GDM1 (cell line): Measurements from ENCODE around the gene TRPM2.

ENCODE experiments used
- DNase-seq: peaks from one replicate; lab custom pipeline; 2025; lab: John Stamatoyannopoulos, UW

Gene TRPM2

DNA sequence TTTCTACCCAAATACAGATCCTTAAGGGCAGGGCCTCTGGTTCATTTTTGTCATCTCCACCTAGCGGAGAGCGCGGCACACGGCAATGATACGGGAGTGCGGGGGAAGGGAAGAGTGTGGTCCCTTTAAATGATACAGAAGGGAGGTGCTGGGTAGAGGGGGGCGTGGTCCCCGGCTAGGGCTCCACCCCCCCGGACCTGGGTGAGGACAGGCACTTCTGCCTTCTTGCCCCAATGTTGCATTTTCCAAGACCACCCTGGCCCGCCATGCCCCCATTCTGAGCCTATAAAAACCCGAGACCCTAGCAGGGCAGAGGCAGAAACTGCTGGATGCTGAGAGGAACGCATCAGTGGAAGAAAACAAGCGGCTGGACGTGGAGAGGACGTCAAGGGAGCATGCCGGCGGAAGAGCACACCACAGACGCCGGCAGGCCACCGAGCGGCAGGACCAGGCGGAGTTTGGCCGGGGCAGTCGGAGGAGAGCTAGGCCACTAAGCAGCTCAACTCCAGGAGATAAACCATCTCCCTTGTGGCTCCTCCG is 131.9 kb downstream of the TRPM2 start:
- no peak for DNase-seq

DNA sequence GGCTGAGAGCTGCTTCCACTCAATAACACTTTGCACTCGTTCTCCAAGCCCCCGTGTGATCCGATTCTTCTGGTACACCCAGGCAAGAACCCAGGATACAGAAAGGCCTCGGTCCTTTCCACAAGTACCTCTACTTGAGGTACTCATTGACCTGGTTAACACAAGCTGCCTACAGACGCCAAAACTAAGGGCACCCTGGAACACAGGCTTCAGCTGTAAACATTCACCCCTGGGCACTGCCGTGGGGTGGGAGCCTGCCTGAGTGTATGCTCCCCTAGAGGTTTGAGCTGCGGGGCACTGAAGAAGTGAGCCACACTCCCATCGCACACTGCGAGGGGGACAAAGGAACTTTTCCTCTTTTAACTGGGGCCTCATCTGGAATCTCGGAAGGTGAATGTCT is 132.4 kb downstream of the TRPM2 start:
- DNase-seq, result no peak

DNA sequence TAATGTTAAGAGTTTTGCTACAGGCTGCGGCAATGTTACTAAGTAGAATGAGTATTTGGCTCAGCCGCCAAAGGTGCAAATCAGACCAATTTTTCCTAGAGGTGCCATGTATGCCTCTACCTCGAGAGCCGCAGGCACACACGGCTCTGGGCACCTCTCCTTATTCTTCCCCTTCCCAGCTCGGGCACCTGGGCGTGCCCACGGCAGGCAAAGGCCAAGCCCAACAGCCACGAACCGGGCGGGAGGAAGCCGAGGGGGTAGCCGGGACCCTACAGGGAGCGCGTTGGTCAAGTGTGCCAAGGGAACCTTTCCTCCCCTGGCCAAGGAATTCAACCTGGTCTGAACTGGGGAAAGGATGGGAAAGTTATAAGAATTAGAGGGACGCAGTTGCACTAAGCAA is 132.9 kb downstream of the TRPM2 start:
- DNase-seq, result no peak

DNA sequence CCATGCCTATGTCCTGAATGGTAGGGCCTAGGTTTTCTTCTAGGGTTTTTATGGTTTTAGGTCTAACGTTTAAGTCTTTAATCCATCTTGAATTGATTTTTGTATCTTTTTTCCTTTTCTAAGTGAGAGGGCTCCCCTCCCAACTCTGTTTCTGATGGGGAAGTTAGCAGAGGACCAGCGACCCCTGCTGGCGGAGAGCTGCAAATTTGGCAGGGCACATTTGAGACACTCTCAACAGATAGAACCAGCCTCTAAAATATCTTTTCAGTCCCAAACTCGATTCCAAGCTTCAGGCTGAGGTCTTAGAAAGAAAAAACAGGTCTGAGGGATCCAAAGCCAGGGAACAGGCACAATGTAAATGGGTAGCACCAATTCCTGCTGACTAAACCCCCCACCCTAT is 134.4 kb downstream of the TRPM2 start:
- no peak for DNase-seq

DNA sequence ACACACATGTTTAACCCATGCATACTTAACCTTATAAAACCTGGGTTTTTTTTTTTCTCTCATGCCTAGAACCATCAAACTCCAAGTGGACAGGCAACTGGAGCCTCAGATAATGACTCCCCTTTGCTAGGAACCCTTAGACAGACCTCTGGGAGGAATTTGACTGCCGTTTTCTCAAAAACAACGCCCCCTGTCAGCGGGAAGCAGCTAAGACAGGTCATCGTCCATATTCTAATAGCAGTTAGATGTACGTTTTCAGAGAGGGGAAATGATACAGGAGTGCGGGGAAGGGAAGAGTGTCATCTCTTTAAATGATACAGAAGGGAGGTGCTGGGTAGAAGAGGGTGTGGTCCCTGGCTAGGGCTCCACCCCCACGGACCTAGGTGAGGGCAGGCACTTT is 136.5 kb downstream of the TRPM2 start:
- DNase-seq, result no peak

DNA sequence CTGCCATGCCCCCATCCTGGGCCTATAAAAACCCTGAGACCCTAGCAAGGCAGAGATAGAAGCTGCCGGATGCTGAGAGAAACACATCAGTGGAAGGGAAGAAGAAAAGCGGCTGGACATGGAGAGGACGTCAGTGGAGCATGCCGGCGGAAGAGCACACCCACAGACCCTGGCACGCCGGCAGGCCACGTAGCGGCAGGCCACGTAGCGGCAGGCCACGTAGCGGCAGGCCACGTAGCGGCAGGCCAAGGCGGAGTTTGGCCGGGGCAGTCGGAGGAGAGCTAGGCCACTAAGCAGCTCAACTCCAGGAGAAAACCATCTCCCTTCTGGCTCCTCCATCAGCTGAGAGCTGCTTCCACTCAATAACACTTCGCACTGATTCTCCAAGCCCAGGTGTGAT is 137.0 kb downstream of the TRPM2 start:
- DNase-seq, result no peak

DNA sequence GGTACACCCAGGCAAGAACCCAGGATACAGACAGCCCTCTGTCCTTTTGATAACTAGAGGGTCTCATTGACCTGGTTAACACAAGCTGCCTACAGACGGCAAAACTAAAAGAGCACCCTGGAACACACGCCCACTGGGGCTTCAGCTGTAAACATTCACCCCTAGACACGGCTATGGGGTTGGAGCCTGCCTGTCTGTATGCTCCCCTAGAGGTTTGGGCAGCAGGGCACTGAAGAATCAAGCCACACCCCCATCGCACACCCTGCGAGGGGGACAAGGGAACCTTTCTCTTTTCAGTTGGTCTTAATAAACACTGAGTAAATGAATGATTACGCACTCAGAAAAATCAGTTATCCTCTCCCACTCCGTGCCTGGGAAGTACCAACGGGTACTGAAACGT is 137.4 kb downstream of the TRPM2 start:
- DNase-seq, result no peak
